Liver (tissue), 9 donors: ENCODE data around the gene HSPG2. TPM values are rescaled to one million over a fixed set of nuclear protein-coding genes. Genes with fewer than 3 reads are reported as not detected.
A peak's percentile ranks its signal among the peaks of the same experiment; 100 is the strongest.

Experiments used
- DNase-seq: peaks from one replicate; pipeline ENCODE4 v3.0.0-alpha.2; 2017; ENCODE audit warnings: low spot score
- H3K27ac ChIP-seq, 2 donors: one replicate each; pipeline ENCODE4 v1.7.0; 2013; ENCODE audit warnings: inconsistent platforms in 2 of 2, low read length in 2 of 2, control low read depth in 1 of 2, low read depth in 1 of 2, mild to moderate bottlenecking in 1 of 2
- H3K27me3 ChIP-seq, 4 donors: one replicate each; pipeline versions ENCODE4 v1.6.1 to v1.7.0; 2013; ENCODE audit warnings: low read length in 3 of 4, inconsistent platforms in 1 of 4, mild to moderate bottlenecking in 1 of 4, moderate library complexity in 1 of 4; ENCODE audit not compliant: control insufficient read depth in 4 of 4, insufficient read depth in 4 of 4
- H3K36me3 ChIP-seq, 4 donors: one replicate each; pipeline versions ENCODE4 v1.6.1 to v1.7.0; 2013; ENCODE audit warnings: low read length in 3 of 4, mild to moderate bottlenecking in 3 of 4, low read depth in 1 of 4, moderate library complexity in 1 of 4; ENCODE audit not compliant: control insufficient read depth in 4 of 4, insufficient read depth in 3 of 4
- H3K4me1 ChIP-seq, 4 donors: one replicate each; pipeline versions ENCODE4 v1.6.1 to v1.7.0; 2013; ENCODE audit warnings: low read length in 3 of 4, mild to moderate bottlenecking in 3 of 4, moderate library complexity in 1 of 4; ENCODE audit not compliant: control insufficient read depth in 4 of 4, insufficient read depth in 4 of 4
- H3K4me3 ChIP-seq, 3 donors: one replicate each; pipeline versions ENCODE4 v1.6.1 to v1.7.0; 2013; ENCODE audit warnings: low read length in 3 of 3, control low read depth in 1 of 3, low read depth in 1 of 3, mild to moderate bottlenecking in 1 of 3
- H3K9ac ChIP-seq, 2 donors: one replicate each; pipeline ENCODE4 v1.7.0; 2013; ENCODE audit warnings: low read length in 2 of 2, mild to moderate bottlenecking in 2 of 2, moderate library complexity in 2 of 2, control low read depth in 1 of 2, low read depth in 1 of 2
- H3K9me3 ChIP-seq, 4 donors: one replicate each; pipeline versions ENCODE4 v1.6.1 to v1.7.0; 2013; ENCODE audit warnings: low read length in 3 of 4; ENCODE audit not compliant: control insufficient read depth in 4 of 4
- ATF3 ChIP-seq: IDR thresholded peaks from 2 replicates; pipeline ENCODE4 v1.6.1; 2016; ENCODE audit warnings: antibody characterized with exemption
- GABPA ChIP-seq, 2 donors: IDR thresholded peaks in 1 of 2; conservative IDR thresholded peaks in 1 of 2; 2 replicates each; pipeline ENCODE4 v1.6.1; 2016; ENCODE audit warnings: antibody characterized with exemption in 2 of 2, mild to moderate bottlenecking in 1 of 2, moderate library complexity in 1 of 2
- MAX ChIP-seq: IDR thresholded peaks from 2 replicates; pipeline ENCODE4 v1.6.1; 2016; ENCODE audit warnings: antibody characterized with exemption
- NR2F2 ChIP-seq: IDR thresholded peaks from 2 replicates; pipeline ENCODE4 v1.6.1; 2016; ENCODE audit warnings: antibody characterized with exemption
- REST ChIP-seq: IDR thresholded peaks from 2 replicates; pipeline ENCODE4 v1.6.1; 2016; ENCODE audit warnings: antibody characterized with exemption, mild to moderate bottlenecking
- RXRA ChIP-seq, 2 donors: IDR thresholded peaks; 2 replicates each; pipeline ENCODE4 v1.6.1; 2017 to 2018; ENCODE audit warnings: antibody characterized with exemption in 2 of 2, mild to moderate bottlenecking in 1 of 2
- YY1 ChIP-seq: IDR thresholded peaks from 2 replicates; pipeline ENCODE4 v1.6.1; 2016; ENCODE audit warnings: antibody characterized with exemption, mild to moderate bottlenecking
- WGBS: extraction: QIAGEN DNeasy Blood & Tissue Kit; methylation state at CpG from one replicate; pipeline ENCODE4 v1.1.7; 2013; 5-methylcytosine and 5-hydroxymethylcytosine counted together
- polyA plus RNA-seq, 2 donors: library from polyadenylated mRNA; stranded (reverse) in 1 of 2; unstranded in 1 of 2; fragments of 200-250 nt in 1 of 2; fragments of >200 nt in 1 of 2; fragmentation: Nextera tagmentation in 1 of 2; extraction: Ambion mirVana in 1 of 2; gene quantifications; one replicate each; pipeline versions ENCODE4 v1.2.1 to v1.2.3, GENCODE V29; 2013 to 2015
- total RNA-seq, 2 donors: library from RNA; depleted of rRNA; stranded (reverse); fragments of >200 nt; gene quantifications; one replicate each; pipeline ENCODE4 v1.2.3, GENCODE V29; 2014
- donor health status: healthy.
- donor health status: healthy.
- donor health status: healthy.
- donor health status: healthy.
- donor health status: healthy.

HSPG2 gene
- total and polyA plus RNA-seq, 4 donors = 5.6 to 43.9 (median 23.9) TPM

GRCh38 chr1:21931171-21932093 lies 5.7 kb downstream of the HSPG2 start:
- WGBS = 68% methylated on average over 16 of the region's 16 CpGs

GRCh38 chr1:21930629-21931170 lies 6.4 kb downstream of the HSPG2 start:
- no peaks in the 10 kb centered on the region for H3K9me3 ChIP-seq
- no peak overlapping the region for H3K9ac ChIP-seq
- no peak for DNase-seq
- no peaks in the 10 kb centered on the region for H3K27me3 ChIP-seq
- no peak overlapping the region for H3K4me3 ChIP-seq
- H3K4me1 ChIP-seq = peaks cover 0 to 12% (median 2%) of the 10 kb centered on the region in 4 donors
- WGBS = 93% methylated on average over 6 of the region's 6 CpGs
- TF ChIP-seq ATF3 (no peak), REST (no peak), YY1 (no peak)
- peak overlapping the region; percentile 36 to 44 for H3K27ac ChIP-seq
- no peaks in the 10 kb centered on the region for H3K36me3 ChIP-seq

More at GRCh38 chr1:21931171-21932093, 5.7 kb downstream of the HSPG2 start:
- Histone ChIP-seq H3K9ac (no peak overlapping the region), H3K4me3 (no peak overlapping the region), H3K36me3 (no peaks in the 10 kb centered on the region), H3K27ac (peak overlapping the region; percentile 36 to 53), H3K9me3 (no peaks in the 10 kb centered on the region), H3K27me3 (no peaks in the 10 kb centered on the region), H3K4me1 (peaks cover 0 to 15% (median 2%) of the 10 kb centered on the region in 4 donors)
- no peak for DNase-seq
- no peak for TF ChIP-seq MAX
- TF ChIP-seq REST = no peak
- no peak for TF ChIP-seq YY1
- no peak for TF ChIP-seq GABPA (IDR thresholded peaks at IDR 0.05 in 1 of 2, conservative IDR thresholded peaks at IDR 0.05 in 1 of 2)
- peak; percentile 36 to 42 for TF ChIP-seq RXRA (IDR thresholded peaks at IDR 0.05)
- TF ChIP-seq NR2F2 = peak; percentile 97
